NB4 (cell line): Measurements from ENCODE around the gene IQGAP1.
A peak's percentile ranks its signal among the peaks of the same experiment; 100 is the strongest.

Source experiments
- DNase-seq: peaks from one replicate; pipeline ENCODE4 v3.0.0; 2010; ENCODE audit warnings: low read depth
- H3K4me3 ChIP-seq: one replicate; pipeline ENCODE4 v1.5.1; 2011; ENCODE audit warnings: mild to moderate bottlenecking, low read depth, low read length, moderate library complexity
- MYC ChIP-seq: IDR thresholded peaks from 2 replicates; pipeline ENCODE4 v1.6.1; 2011; ENCODE audit warnings: low read depth, low read length
- POLR2A ChIP-seq: IDR thresholded peaks from 2 replicates; pipeline ENCODE4 v1.6.1; 2011; ENCODE audit warnings: mild to moderate bottlenecking; ENCODE audit not compliant: insufficient read length; ENCODE audit errors: extremely low read depth
- TF ChIP-seq, protein P1 (sequence below): IDR thresholded peaks from one replicate; pipeline ENCODE4 v1.5.1; 2012; ENCODE audit warnings: low read depth, low read length
- TF ChIP-seq, protein P2 (sequence below): IDR thresholded peaks from 2 replicates; pipeline ENCODE4 v1.6.1; 2011; ENCODE audit warnings: low read depth, low read length

The IQGAP1 gene

GRCh38 chr15:90387534-90388461 lies at the start of gene IQGAP1:
TSS of gene IQGAP1 (plus strand) at chr15:90388242. CDS start at chr15:90388342, 100 bp downstream.
- TF ChIP-seq, protein P1, sequence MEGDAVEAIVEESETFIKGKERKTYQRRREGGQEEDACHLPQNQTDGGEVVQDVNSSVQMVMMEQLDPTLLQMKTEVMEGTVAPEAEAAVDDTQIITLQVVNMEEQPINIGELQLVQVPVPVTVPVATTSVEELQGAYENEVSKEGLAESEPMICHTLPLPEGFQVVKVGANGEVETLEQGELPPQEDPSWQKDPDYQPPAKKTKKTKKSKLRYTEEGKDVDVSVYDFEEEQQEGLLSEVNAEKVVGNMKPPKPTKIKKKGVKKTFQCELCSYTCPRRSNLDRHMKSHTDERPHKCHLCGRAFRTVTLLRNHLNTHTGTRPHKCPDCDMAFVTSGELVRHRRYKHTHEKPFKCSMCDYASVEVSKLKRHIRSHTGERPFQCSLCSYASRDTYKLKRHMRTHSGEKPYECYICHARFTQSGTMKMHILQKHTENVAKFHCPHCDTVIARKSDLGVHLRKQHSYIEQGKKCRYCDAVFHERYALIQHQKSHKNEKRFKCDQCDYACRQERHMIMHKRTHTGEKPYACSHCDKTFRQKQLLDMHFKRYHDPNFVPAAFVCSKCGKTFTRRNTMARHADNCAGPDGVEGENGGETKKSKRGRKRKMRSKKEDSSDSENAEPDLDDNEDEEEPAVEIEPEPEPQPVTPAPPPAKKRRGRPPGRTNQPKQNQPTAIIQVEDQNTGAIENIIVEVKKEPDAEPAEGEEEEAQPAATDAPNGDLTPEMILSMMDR, result no peak
- TF ChIP-seq POLR2A, result peak; percentile 83
- DNase-seq, result peak; percentile 97
- H3K4me3 ChIP-seq, result peak within 1 kb of the TSS; percentile 92

GRCh38 chr15:90338532-90338931 lies 49.5 kb upstream of the IQGAP1 start:
- TF ChIP-seq, protein P1, result no peak
- TF ChIP-seq, protein P2, sequence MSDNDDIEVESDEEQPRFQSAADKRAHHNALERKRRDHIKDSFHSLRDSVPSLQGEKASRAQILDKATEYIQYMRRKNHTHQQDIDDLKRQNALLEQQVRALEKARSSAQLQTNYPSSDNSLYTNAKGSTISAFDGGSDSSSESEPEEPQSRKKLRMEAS, result no peak
- TF ChIP-seq POLR2A (no peak), MYC (no peak)
- DNase-seq, result no peak
- H3K4me3 ChIP-seq, result no peak overlapping the region

GRCh38 chr15:90340345-90340744 lies 47.7 kb upstream of the IQGAP1 start:
- H3K4me3 ChIP-seq, result no peak overlapping the region
- no peak for DNase-seq
- TF ChIP-seq, protein P2, result no peak
- TF ChIP-seq, protein P1, result no peak
- TF ChIP-seq MYC, result no peak
- no peak for TF ChIP-seq POLR2A

DNA sequence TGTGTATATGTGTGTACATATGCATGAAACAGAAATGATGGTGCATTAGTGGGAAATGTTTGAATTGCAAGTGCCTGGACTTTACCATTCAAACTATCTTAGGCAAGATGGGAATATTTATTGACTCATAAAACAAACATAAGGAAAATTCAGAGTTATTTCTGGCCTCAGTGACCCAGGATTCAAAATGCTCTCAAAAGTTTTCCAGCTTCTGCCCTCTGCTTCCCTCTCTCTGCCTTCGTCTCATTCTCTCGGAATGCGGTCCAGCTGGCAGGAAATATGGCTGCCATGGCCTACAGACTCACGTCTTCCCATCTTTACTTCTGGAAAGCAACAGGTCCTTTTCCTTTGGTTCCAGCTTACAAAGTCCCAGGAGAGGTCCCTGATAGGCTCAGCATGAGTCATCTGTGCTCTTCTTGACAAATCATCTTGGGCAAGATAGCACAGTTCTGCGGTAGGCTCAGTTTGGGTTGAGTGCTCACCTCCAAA lies 44.7 kb upstream of the IQGAP1 start:
- peak; percentile 46 for DNase-seq
- TF ChIP-seq MYC (no peak), POLR2A (no peak)
- TF ChIP-seq, protein P2, result no peak
- TF ChIP-seq, protein P1, result no peak
- no peak overlapping the region for H3K4me3 ChIP-seq

DNA sequence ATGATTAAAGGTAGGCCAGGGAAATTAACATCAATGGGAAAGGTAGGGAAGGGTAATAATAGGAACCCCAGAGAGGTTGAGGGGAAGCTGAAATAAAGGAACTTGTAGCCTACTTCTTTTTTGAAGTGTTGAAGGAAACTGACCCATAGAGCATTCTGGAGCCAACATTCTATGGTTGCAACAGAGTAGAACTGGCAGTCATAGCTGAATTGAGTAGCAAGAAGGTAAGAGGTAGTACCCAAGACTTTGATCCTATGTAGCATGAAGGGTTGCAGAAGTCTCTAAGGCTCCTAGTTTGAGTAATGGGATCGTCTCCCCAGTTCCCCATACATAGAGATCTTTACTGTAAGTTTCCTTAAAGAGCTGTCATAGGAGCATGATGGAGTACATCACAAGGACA lies 43.4 kb upstream of the IQGAP1 start:
- no peak for DNase-seq
- no peak overlapping the region for H3K4me3 ChIP-seq
- no peak for TF ChIP-seq POLR2A
- TF ChIP-seq MYC, result no peak
- TF ChIP-seq, protein P2, result no peak
- TF ChIP-seq, protein P1, result no peak
